IMR-90 (cell line): Measurements from ENCODE around the gene PHOX2A. TPM values are rescaled to one million over a fixed set of nuclear protein-coding genes. Genes with fewer than 3 reads are reported as not detected.
A peak's percentile ranks its signal among the peaks of the same experiment; 100 is the strongest.

Source experiments
- ATAC-seq: fragments of 200-7000 bp; cut with Tn5 transposase; 2 replicates; pipeline ENCODE4 v1.9.1; 2020; ENCODE audit warnings: low read depth, mild to moderate bottlenecking, moderate library complexity
- BruUV-seq: library from RNA; stranded (reverse); fragments of 400-500 nt; replicated peaks from 2 replicates; lab custom pipeline; 2021; lab: Mats Ljungman, UMichigan
- CTCF ChIA-PET: fragments of 300-600 bp; formaldehyde crosslinking; extraction: SDS; loops from one replicate; lab custom pipeline; 2021; ENCODE audit warnings: antibody characterized with exemption; lab: Yijun Ruan, JAX
- POLR2A ChIA-PET: fragments of 300-600 bp; sonication (Branson Sonifier 250); formaldehyde crosslinking; loops from one replicate; lab custom pipeline; 2022; ENCODE audit warnings: antibody characterized with exemption; ENCODE audit not compliant: unreplicated experiment; lab: Charles Lee
- DNase-seq: peaks from one replicate; pipeline ENCODE4 v3.0.0; 2013
- H2AFZ ChIP-seq: replicated peaks from 2 replicates; pipeline ENCODE3; 2013; ENCODE audit warnings: low read length, mild to moderate bottlenecking; ENCODE audit not compliant: poor library complexity
- H2AK5ac ChIP-seq: 2 replicates; pipeline ENCODE4 v1.6.1; 2013; ENCODE audit warnings: low read depth, low read length, inconsistent platforms
- H2AK9ac ChIP-seq: replicated peaks from 2 replicates; pipeline ENCODE3; 2013; ENCODE audit warnings: mild to moderate bottlenecking, low read depth, low read length, moderate library complexity; ENCODE audit not compliant: poor library complexity
- H2BK120ac ChIP-seq: 2 replicates; pipeline ENCODE4 v1.6.1; 2013; ENCODE audit warnings: low read depth, low read length, inconsistent platforms
- H2BK15ac ChIP-seq: 3 replicates; pipeline ENCODE4 v1.6.1; 2013; ENCODE audit warnings: low read depth, low read length, inconsistent platforms
- H2BK20ac ChIP-seq: 2 replicates; pipeline ENCODE4 v1.6.1; 2013; ENCODE audit warnings: low read depth, mild to moderate bottlenecking, inconsistent platforms, low read length, moderate library complexity
- H2BK5ac ChIP-seq: 2 replicates; pipeline ENCODE4 v1.6.1; 2013; ENCODE audit warnings: mild to moderate bottlenecking, low read depth, low read length, inconsistent platforms; ENCODE audit not compliant: poor library complexity, severe bottlenecking
- H3K14ac ChIP-seq: replicated peaks from 2 replicates; pipeline ENCODE4 v1.6.1; 2013; ENCODE audit warnings: low read depth, low read length, inconsistent platforms
- H3K18ac ChIP-seq: 2 replicates; pipeline ENCODE4 v1.6.1; 2013; ENCODE audit warnings: low read depth, low read length, control low read depth
- H3K23ac ChIP-seq: 2 replicates; pipeline ENCODE4 v1.6.1; 2013; ENCODE audit warnings: low read depth, low read length, inconsistent platforms
- H3K27ac ChIP-seq: 2 replicates; pipeline ENCODE4 v1.5.1; 2013; ENCODE audit warnings: mild to moderate bottlenecking, control low read depth, low read length; ENCODE audit not compliant: insufficient read depth
- H3K27me3 ChIP-seq: 2 replicates; pipeline ENCODE4 v1.6.1; 2013; ENCODE audit warnings: low read length; ENCODE audit not compliant: control insufficient read depth, insufficient read depth
- H3K36me3 ChIP-seq: 2 replicates; pipeline ENCODE4 v1.6.1; 2013; ENCODE audit warnings: low read length, mixed read lengths; ENCODE audit not compliant: control insufficient read depth, insufficient read depth
- H3K4ac ChIP-seq: 2 replicates; pipeline ENCODE4 v1.6.1; 2013; ENCODE audit warnings: low read depth, low read length, inconsistent platforms
- H3K4me1 ChIP-seq: 2 replicates; pipeline ENCODE4 v1.6.1; 2013; ENCODE audit warnings: low read length, mixed read lengths; ENCODE audit not compliant: control insufficient read depth, insufficient read depth
- H3K4me2 ChIP-seq: 2 replicates; pipeline ENCODE4 v1.6.1; 2013; ENCODE audit warnings: low read depth, mild to moderate bottlenecking, control low read depth, low read length, moderate library complexity
- H3K4me3 ChIP-seq: 2 replicates; pipeline ENCODE4 v1.5.1; 2013; ENCODE audit warnings: low read depth, mild to moderate bottlenecking, control low read depth, low read length, moderate library complexity; ENCODE audit not compliant: insufficient read depth
- H3K56ac ChIP-seq: 2 replicates; pipeline ENCODE4 v1.6.1; 2013; ENCODE audit warnings: low read length, inconsistent platforms; ENCODE audit not compliant: insufficient read depth; ENCODE audit errors: extremely low read depth
- H3K79me1 ChIP-seq, 2 experiments: 2 replicates each; pipeline ENCODE4 v1.6.1; 2013; ENCODE audit warnings: low read length in 2 of 2, inconsistent platforms in 1 of 2, low read depth in 1 of 2
- H3K9ac ChIP-seq: 2 replicates; pipeline ENCODE4 v1.6.1; 2013; ENCODE audit warnings: low read depth, low read length, control low read depth
- H3K9me1 ChIP-seq: 2 replicates; pipeline ENCODE4 v1.6.1; 2013; ENCODE audit warnings: low read length, inconsistent platforms; ENCODE audit not compliant: insufficient read depth
- H3K9me3 ChIP-seq: 2 replicates; pipeline ENCODE4 v1.6.1; 2013; ENCODE audit warnings: low read length; ENCODE audit not compliant: control insufficient read depth, insufficient read depth
- H4K20me1 ChIP-seq: 2 replicates; pipeline ENCODE4 v1.6.1; 2013; ENCODE audit warnings: low read length, inconsistent platforms; ENCODE audit not compliant: insufficient read depth
- H4K5ac ChIP-seq: 2 replicates; pipeline ENCODE4 v1.6.1; 2013; ENCODE audit warnings: mild to moderate bottlenecking, low read depth, low read length, control low read depth
- H4K8ac ChIP-seq, 2 experiments: 2 replicates each; pipeline ENCODE4 v1.6.1; 2013; ENCODE audit warnings: low read depth in 2 of 2, low read length in 2 of 2, control low read depth in 1 of 2, inconsistent platforms in 1 of 2
- H4K91ac ChIP-seq: 2 replicates; pipeline ENCODE4 v1.6.1; 2013; ENCODE audit warnings: low read depth, low read length, inconsistent platforms; ENCODE audit not compliant: insufficient read depth
- CEBPB ChIP-seq: IDR thresholded peaks from 2 replicates; pipeline ENCODE4 v1.6.1; 2012; ENCODE audit warnings: low read depth, low read length, improper control_type of control experiment
- FOS ChIP-seq: fragments of 150-350 bp; IDR thresholded peaks from 2 replicates; pipeline ENCODE4 v1.6.1; 2016; ENCODE audit warnings: low read depth, low read length
- MXI1 ChIP-seq: IDR thresholded peaks from 2 replicates; pipeline ENCODE4 v1.6.1; 2012; ENCODE audit warnings: low read depth, mild to moderate bottlenecking, low read length, moderate library complexity, borderline replicate concordance
- WGBS, 2 experiments: methylation state at CpG; one replicate each; pipeline versions ENCODE4 v1.1.5 to v1.1.7; 2013; ENCODE audit warnings: missing lambda C conversion rate in 2 of 2; ENCODE audit not compliant: insufficient read length in 1 of 2; ENCODE audit errors: extremely low coverage in 2 of 2; 5-methylcytosine and 5-hydroxymethylcytosine counted together
- dilution Hi-C: fragments of 300-500 bp; cut with HindIII; formaldehyde crosslinking; loops from one replicate; pipeline ENCODE4 v1.14.3; 2018; ENCODE audit warnings: low sequenced_read_pairs; ENCODE audit not compliant: unreplicated experiment
- in situ Hi-C: fragments of 300-500 bp; cut with MboI; formaldehyde crosslinking; loops from 3 replicates; pipeline ENCODE4 v1.14.3; 2019; ENCODE audit warnings: low sequenced_read_pairs, inconsistent platforms, mixed read lengths
- intact Hi-C: fragments of 100-400 bp; cut with micrococcal nuclease; formaldehyde crosslinking; loops from 2 replicates; pipeline ENCODE4 v1.10.0; 2022
- polyA plus RNA-seq, 3 experiments: library from polyadenylated mRNA; depleted of rRNA; stranded (reverse); fragments of >200 nt; gene quantifications; 2 replicates each; pipeline ENCODE4 v1.2.3, GENCODE V29; 2012; ENCODE audit warnings: low replicate concordance in 1 of 3
- total RNA-seq: library from RNA; depleted of rRNA; stranded (reverse); fragments of >200 nt; gene quantifications from 2 replicates; pipeline ENCODE4 v1.2.3, GENCODE V29; 2012

Gene PHOX2A
- total and polyA plus RNA-seq, 2 of the 4 experiments (the other 2 are of a cell fraction) = not detected

DNA sequence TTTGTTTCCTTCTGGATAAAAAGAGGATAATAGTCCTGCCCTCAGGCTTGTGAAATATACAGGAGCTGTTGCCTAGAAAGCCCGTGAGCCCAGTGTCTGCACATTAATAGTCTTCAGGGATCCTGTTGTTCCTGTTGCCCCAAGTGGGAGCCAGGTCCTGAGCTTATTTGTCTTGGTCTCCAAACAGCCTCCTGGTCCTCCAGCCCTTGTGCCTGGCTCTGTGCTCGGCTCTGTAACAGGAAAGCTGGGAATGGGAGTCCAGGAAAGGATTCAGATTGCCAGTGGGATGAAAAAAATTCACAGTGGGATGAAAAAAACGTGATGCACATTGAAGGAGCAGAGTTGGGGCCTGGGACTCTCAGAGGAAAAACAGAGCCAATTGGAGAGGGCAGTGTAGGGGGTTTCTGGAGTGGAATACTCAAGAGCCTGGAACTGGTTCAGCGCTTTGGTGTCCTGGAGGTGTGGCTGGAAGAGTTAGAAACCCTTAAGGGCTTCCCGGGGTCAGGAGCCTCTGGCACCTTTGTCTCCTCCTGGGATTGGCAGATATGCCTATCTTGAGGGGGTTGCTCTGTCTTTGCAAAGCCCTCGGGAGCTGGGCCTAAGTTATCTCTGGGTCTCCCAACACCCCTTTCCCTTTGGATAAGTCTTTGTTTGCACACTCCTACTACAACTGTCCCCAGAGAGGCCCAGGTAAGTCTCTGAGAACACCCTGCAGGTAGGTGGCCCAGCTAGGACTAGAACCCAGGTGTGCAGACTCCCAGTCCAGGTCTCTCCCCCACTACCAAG, 21.7 kb downstream of the PHOX2A start:
- peak overlapping the region; percentile 15 for H2BK5ac ChIP-seq
- TF ChIP-seq CEBPB = no peak
- TF ChIP-seq MXI1 = no peak
- no peak for TF ChIP-seq FOS
- peak overlapping the region; percentile 73 for H3K4me2 ChIP-seq
- H3K36me3 ChIP-seq = peaks cover 5% of the 10 kb centered on the region; the same call in 1 of the 2 replicates
- peak overlapping the region; percentile 34; the same call in 1 of the 2 replicates for H2BK120ac ChIP-seq
- H3K9me3 ChIP-seq = no peaks in the 10 kb centered on the region
- no TSS peak for BruUV-seq
- peaks cover 22% of the 10 kb centered on the region for H4K20me1 ChIP-seq
- intact Hi-C loops (loop anchor here (2.0 kb wide), 1 partner anchor 119 kb away; the partner anchor contains the start of gene LAMTOR1), dilution Hi-C loops (no loop called here), in situ Hi-C loops (no loop called here)
- H3K14ac ChIP-seq = peak overlapping the region; percentile 71
- 95% methylated on average over 2 of the region's 6 CpGs; no CpG with 5 or more reads in 1 of the 2 experiments for WGBS, 2 experiments
- H3K4me1 ChIP-seq = peaks cover 4% of the 10 kb centered on the region; the same call in 1 of the 2 replicates
- ChIA-PET CTCF (interaction anchor here (1.2 kb wide), 1 partner anchor 39 kb away, joined by 3 read pairs; no protein-coding TSS in a partner anchor), POLR2A (no interaction called here)
- H3K4me3 ChIP-seq = peak overlapping the region; percentile 46
- peak overlapping the region; percentile 3; the same call in 1 of the 2 replicates for H3K18ac ChIP-seq
- peak overlapping the region; percentile 52; the same call in 1 of the 2 replicates for H3K56ac ChIP-seq
- H2BK15ac ChIP-seq = peak overlapping the region; percentile 76; the same call in 1 of the 3 replicates
- peak overlapping the region; percentile 73 for H3K4ac ChIP-seq
- H4K8ac ChIP-seq = peak overlapping the region; percentile 85 to 95
- DNase-seq (no peak), ATAC-seq (no peak)
- peak overlapping the region; percentile 62 for H3K23ac ChIP-seq
- H3K9me1 ChIP-seq = peaks cover 7% of the 10 kb centered on the region; the same call in 1 of the 2 replicates
- H3K9ac ChIP-seq = peak overlapping the region; percentile 58
- H3K27ac ChIP-seq = peak overlapping the region; percentile 24; the same call in 1 of the 2 replicates
- H3K79me1 ChIP-seq = peaks cover 15 to 30% of the 10 kb centered on the region in 2 experiments; a peak in 3 of 4 replicates
- H2AK9ac ChIP-seq = peak overlapping the region; percentile 21
- peak overlapping the region; percentile 35; the same call in 1 of the 2 replicates for H2BK20ac ChIP-seq
- peak overlapping the region; percentile 63; the same call in 1 of the 2 replicates for H4K91ac ChIP-seq
- peak overlapping the region; percentile 91 for H2AFZ ChIP-seq
- peak overlapping the region; percentile 73 for H4K5ac ChIP-seq
- H2AK5ac ChIP-seq = peak overlapping the region; percentile 63; the same call in 1 of the 2 replicates
- H3K27me3 ChIP-seq = peaks cover 18% of the 10 kb centered on the region
